Ammon's horn (tissue), 1 donor: ENCODE data around the gene KLRG1.

Source experiments
- DNase-seq: peaks from one replicate; pipeline ENCODE4 v3.0.0-alpha.2; 2016; ENCODE audit warnings: low spot score

The KLRG1 gene

GRCh38 chr12:8989413-8989812 lies at the start of gene KLRG1:
Gene KLRG1 (plus strand): TSS chr12:8989546. CDS start chr12:8989636, 90 bp downstream.
- no peak for DNase-seq

- DNase-seq: no peak
These were observed 47.5 kb upstream of the KLRG1 start for GRCh38 chr12:8941691-8942478.

GRCh38 chr12:8943565-8944186 lies 45.7 kb upstream of the KLRG1 start:
- no peak for DNase-seq

- DNase-seq: no peak
These were observed 42.6 kb upstream of the KLRG1 start for GRCh38 chr12:8946733-8947132.

DNA sequence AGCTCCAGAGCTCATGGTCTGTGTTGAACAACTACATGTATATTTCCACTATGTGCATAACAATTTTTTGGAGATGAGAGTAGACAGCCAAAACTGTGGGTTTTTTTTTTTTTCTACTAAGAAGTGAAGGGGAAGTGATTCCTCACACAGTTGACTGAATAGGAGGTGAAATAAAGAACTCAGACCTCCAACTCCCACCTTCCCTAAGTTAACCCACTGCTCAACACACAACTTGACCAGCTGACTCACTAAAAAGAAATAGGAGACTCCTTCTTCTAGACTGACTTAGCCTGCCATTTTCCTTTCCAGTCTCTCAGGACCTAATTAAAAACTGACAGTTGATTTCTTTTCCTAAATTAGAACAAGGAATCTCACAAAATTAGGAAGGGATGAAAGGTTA lies 41.6 kb upstream of the KLRG1 start:
- DNase-seq: no peak

- DNase-seq: peak; percentile 18
These were observed 40.5 kb upstream of the KLRG1 start for GRCh38 chr12:8948701-8949341.

DNA sequence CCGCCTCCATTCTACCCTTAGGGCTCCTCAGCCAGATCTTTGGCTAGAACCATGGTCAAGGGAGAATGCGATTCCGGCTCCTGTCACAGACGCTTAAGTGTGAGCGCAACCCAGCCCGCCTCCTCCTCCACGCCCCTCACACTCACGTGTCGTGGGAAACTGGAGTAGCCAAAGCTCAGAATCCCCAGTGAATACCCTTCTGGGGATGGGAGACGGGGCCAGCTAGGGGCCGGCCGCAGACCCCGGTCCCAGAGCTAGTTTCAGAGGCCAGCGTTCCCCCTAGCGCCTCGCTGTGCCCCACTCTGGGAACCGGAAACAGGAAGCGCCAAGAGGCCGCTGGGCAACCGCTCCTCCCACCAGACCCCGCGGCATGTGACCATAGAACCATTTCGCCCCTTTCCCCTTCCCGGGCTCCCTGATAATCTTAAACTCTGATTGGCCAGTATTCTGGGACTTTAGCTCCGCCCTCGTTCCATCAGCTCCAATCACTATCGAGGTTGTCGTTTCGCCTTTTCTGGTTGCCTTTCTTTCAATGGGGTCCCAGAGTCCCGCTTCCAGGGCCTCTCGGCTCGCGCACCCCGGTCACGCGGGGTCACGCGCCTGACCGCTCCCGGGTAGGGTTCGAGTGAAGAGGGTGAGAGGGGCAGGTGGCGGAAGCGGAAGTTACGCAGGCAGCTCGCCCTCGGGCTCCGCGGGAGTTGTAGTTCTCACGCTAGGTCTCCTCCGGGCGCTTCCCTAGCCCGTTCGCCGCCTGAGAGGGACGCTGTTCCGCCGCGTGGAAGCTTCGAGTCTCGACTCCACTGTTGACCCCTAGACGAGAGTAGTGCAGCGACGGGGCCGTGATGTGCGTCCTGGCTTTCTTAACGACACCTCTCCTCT lies 39.8 kb upstream of the KLRG1 start, which contains the start of gene M6PR:
M6PR (minus strand) TSS at position 304 of the 879 bp plus-strand sequence. CDS start 3,241 bp downstream, outside the sequence.
- DNase-seq: peak; percentile 98

GRCh38 chr12:8950221-8950527 lies 39.2 kb upstream of the KLRG1 start:
- DNase-seq: no peak

- no peak for DNase-seq
These were observed 38.5 kb upstream of the KLRG1 start for GRCh38 chr12:8950702-8951478.

DNA sequence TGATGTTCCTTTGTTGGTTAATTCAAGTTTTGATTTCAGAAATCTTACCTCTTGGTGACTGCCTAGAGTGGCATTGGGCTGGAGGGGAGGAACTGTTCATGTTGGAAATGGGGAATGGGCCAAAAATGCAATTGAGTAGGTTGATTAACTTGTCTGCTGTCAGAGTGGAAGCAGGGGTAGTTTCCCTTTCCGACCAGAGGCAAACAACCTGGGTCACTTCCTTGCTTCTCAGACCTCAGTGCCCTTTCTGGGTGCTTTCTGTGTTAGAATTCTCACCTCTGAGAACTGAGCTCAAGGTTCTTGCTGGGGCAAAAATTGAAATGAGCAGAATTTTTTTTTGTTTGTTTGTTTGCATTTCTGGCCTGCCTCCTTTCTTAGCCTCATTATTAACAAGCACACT lies 37.6 kb upstream of the KLRG1 start:
- no peak for DNase-seq

GRCh38 chr12:8953773-8954402 lies 35.5 kb upstream of the KLRG1 start:
- no peak for DNase-seq

DNA sequence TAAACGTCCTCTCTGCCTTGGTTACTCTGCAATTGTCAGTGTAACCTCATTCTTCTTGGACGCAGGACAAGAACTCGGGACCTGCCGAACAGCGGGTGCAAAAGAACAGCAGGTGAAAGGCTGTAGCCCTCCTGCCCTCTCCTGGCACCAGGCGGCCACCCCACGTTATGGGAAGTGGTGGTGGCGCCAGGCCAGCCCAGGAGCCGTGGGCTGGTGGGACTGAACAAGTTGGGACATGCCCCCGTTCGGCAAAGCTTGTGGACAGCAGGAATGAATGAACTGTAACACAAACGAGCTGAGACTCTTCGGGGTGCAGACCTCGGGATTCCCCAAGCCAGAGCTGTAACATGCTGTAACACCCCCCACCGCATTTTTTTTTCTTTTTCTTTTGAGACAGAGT lies 33.3 kb upstream of the KLRG1 start:
- DNase-seq: no peak

DNA sequence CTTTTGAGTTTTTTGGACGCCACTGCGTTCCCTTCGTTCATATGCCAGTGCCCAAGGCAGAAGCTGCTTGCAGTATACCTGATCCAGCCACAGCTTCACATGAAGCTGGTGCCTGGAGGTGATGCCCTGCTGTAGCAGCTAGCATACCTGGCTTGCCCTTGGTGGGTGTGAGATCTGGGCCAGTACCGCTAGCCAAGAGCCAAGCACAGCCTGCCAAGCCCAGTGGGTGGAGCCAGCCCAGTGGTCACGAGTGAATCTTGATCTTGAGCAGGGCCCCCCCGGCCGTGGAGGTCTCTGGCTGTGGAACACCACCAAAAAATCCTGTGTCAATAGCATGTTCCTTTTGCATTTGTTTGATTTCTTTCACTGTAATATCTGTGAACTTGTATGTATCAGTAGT lies 32.6 kb upstream of the KLRG1 start:
- no peak for DNase-seq

DNA sequence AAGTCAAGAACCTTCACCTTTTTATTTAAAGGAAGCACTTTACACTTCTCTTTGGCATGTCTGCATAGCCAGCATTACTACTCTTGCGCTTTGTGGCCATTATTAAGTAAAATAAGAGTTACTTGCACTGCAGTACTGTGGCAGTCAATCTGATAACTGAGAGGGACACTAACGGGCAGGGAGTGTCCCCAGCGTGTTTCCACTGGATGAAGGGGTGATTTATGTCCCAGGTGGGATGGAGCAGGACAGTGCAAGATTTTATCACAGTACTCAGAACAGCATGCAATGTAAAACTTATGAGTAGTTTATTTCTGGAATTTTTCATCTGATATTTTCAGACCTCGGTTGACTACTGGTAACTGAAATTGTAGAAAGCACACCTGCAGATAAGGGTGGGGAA lies 31.8 kb upstream of the KLRG1 start:
- no peak for DNase-seq

- no peak for DNase-seq
These were observed 31.3 kb upstream of the KLRG1 start for GRCh38 chr12:8958066-8958465.

- no peak for DNase-seq
These were observed 29.2 kb upstream of the KLRG1 start for GRCh38 chr12:8960176-8960575.

DNA sequence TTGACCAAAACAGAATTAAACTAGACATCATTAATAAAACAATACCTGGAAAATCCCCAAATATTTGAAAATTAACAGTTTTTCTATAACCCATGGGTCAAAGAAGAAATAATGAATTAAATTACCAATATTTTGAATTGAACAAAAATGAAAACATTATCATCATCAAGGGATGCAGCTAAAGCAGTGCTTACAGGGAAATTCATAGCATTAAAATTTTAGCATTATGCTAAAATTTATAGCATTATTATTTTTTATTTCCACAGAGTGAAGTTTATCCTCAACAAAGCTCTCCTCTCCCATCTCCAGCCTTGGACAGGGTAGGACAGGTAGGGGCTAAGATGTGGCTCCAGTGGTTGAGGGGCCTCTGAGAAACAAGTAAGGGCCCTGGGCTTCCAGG lies 20.6 kb upstream of the KLRG1 start:
- no peak for DNase-seq

DNA sequence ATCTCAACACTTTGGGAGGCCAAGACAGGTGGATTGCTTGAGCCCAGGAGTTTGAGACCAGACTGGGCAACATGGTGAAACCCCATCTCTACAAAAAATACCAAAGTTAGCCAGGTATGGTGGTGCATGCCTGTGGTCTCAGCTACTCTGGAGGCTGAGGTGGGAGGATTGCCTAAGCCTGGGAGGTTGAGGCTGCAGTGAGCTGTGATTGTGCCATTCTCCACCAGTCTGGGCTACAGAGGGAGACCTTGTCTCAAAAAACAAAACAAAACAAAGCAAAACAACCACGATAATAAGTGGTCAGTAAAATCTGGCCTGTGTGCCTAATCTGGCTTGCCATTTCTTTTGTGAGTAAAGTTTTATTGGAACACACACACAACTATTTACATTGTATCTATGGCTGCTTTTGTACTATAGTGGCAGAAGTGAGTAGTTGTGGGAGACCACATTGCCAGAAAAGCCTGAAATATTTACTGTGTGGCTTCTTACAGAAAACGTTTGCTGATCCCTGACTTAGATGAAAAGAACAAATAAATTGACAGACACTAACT lies 19.4 kb upstream of the KLRG1 start:
- no peak for DNase-seq

- DNase-seq: no peak
These were observed 18.9 kb upstream of the KLRG1 start for GRCh38 chr12:8970432-8970831.

GRCh38 chr12:8980137-8980536 lies 9.2 kb upstream of the KLRG1 start:
- DNase-seq: no peak
